ENCODE results near the gene KRT34.
"Not testable (repeated sequence)": the region's sequence is repeated elsewhere in the genome, so short reads cannot be mapped to it uniquely, and the experiment has no call there.

Gene KRT34

GRCh38 chr17:41390411-41390938, 8.4 kb upstream of the KRT34 start:
- no peak for DNase-seq (ENCODE audit: low spot score)
- in situ Hi-C loops (cut with MboI; ENCODE audit: low pct_unique_long_range_greater_than_20kb, low sequenced_read_pairs, unreplicated experiment): no loop called here
- TF ChIP-seq CTCF (IDR thresholded peaks at IDR 0.05; ENCODE audit: extremely low read depth, insufficient read depth, missing control alignments): no peak

GRCh38 chr17:41387670-41388069, 5.6 kb upstream of the KRT34 start:
- in situ Hi-C loops (cut with MboI; ENCODE audit: low pct_unique_long_range_greater_than_20kb, low sequenced_read_pairs, unreplicated experiment): no loop called here
- TF ChIP-seq CTCF (IDR thresholded peaks at IDR 0.05; ENCODE audit: extremely low read depth, insufficient read depth, missing control alignments): no peak
- no peak for DNase-seq (ENCODE audit: low spot score)

- in situ Hi-C loops (cut with MboI; ENCODE audit: low pct_unique_long_range_greater_than_20kb, low sequenced_read_pairs, unreplicated experiment): no loop called here
- DNase-seq (ENCODE audit: low spot score): no peak
- TF ChIP-seq CTCF (IDR thresholded peaks at IDR 0.05; ENCODE audit: extremely low read depth, insufficient read depth, missing control alignments): no peak
Measured at GRCh38 chr17:41386227-41386626, 4.1 kb upstream of the KRT34 start.

GRCh38 chr17:41383690-41384089, 1.6 kb upstream of the KRT34 start:
- no peak for DNase-seq (ENCODE audit: low spot score)
- in situ Hi-C loops (cut with MboI; ENCODE audit: low pct_unique_long_range_greater_than_20kb, low sequenced_read_pairs, unreplicated experiment): no loop called here

GRCh38 chr17:41382394-41382793, 288 bp upstream of the KRT34 start:
- no peak for TF ChIP-seq CTCF (IDR thresholded peaks at IDR 0.05; ENCODE audit: extremely low read depth, insufficient read depth, missing control alignments)
- in situ Hi-C loops (cut with MboI; ENCODE audit: low pct_unique_long_range_greater_than_20kb, low sequenced_read_pairs, unreplicated experiment): no loop called here
- no peak for DNase-seq (ENCODE audit: low spot score)

More at GRCh38 chr17:41383690-41384089, 1.6 kb upstream of the KRT34 start:
- no peak for TF ChIP-seq CTCF (IDR thresholded peaks at IDR 0.05; ENCODE audit: extremely low read depth, insufficient read depth, missing control alignments)

GRCh38 chr17:41380091-41380490, 2.0 kb downstream of the KRT34 start:
- in situ Hi-C loops (cut with MboI; ENCODE audit: low pct_unique_long_range_greater_than_20kb, low sequenced_read_pairs, unreplicated experiment): not testable (repeated sequence)

GRCh38 chr17:41377546-41377945, 4.6 kb downstream of the KRT34 start:
- no peak for TF ChIP-seq CTCF (IDR thresholded peaks at IDR 0.05; ENCODE audit: extremely low read depth, insufficient read depth, missing control alignments)
- DNase-seq (ENCODE audit: low spot score): no peak
- in situ Hi-C loops (cut with MboI; ENCODE audit: low pct_unique_long_range_greater_than_20kb, low sequenced_read_pairs, unreplicated experiment): no loop called here

More at GRCh38 chr17:41380091-41380490, 2.0 kb downstream of the KRT34 start:
- not testable (repeated sequence) for DNase-seq (ENCODE audit: low spot score)
